Globus pallidus (tissue), 1 donor: ENCODE data around the gene NTN4.
"Not testable (repeated sequence)": the region's sequence is repeated elsewhere in the genome, so short reads cannot be mapped to it uniquely, and the experiment has no call there.

Experiments used
- DNase-seq: peaks from one replicate; pipeline ENCODE4 v3.0.0-alpha.2; 2015; ENCODE audit warnings: low spot score

Gene NTN4

GRCh38 chr12:95796225-95796981 is 5.8 kb upstream of the NTN4 start:
- DNase-seq, result no peak

GRCh38 chr12:95790917-95791849 is 619 bp upstream of the NTN4 start:
- DNase-seq, result no peak

GRCh38 chr12:95789126-95790032 is 1.2 kb downstream of the NTN4 start:
- peak; percentile 3 for DNase-seq

- no peak for DNase-seq
These were observed 1.9 kb downstream of the NTN4 start for GRCh38 chr12:95788637-95789036.

GRCh38 chr12:95787274-95787818 is 3.2 kb downstream of the NTN4 start:
- no peak for DNase-seq

- DNase-seq, result no peak
These were observed 5.6 kb downstream of the NTN4 start for GRCh38 chr12:95784915-95785314.

GRCh38 chr12:95784286-95784685 is 6.3 kb downstream of the NTN4 start:
- DNase-seq, result no peak

GRCh38 chr12:95775466-95775865 is 15.1 kb downstream of the NTN4 start:
- not testable (repeated sequence) for DNase-seq

- DNase-seq, result no peak
These were observed 16.1 kb downstream of the NTN4 start for GRCh38 chr12:95774311-95775045.

- DNase-seq, result no peak
These were observed 17.2 kb downstream of the NTN4 start for GRCh38 chr12:95773320-95773719.

- DNase-seq, result no peak
These were observed 22.9 kb downstream of the NTN4 start for GRCh38 chr12:95767703-95768102.

GRCh38 chr12:95766356-95767019 is 24.1 kb downstream of the NTN4 start:
- DNase-seq, result no peak

GRCh38 chr12:95764848-95765247 is 25.7 kb downstream of the NTN4 start:
- no peak for DNase-seq

- DNase-seq, result no peak
These were observed 26.7 kb downstream of the NTN4 start for GRCh38 chr12:95763809-95764253.

- DNase-seq, result no peak
These were observed 28.3 kb downstream of the NTN4 start for GRCh38 chr12:95762123-95762785.

GRCh38 chr12:95760371-95760770 is 30.2 kb downstream of the NTN4 start:
- no peak for DNase-seq

GRCh38 chr12:95759718-95760117 is 30.8 kb downstream of the NTN4 start:
- no peak for DNase-seq

- DNase-seq, result no peak
These were observed 31.5 kb downstream of the NTN4 start for GRCh38 chr12:95759039-95759438.

- no peak for DNase-seq
These were observed 34.2 kb downstream of the NTN4 start for GRCh38 chr12:95756362-95756761.
